Adrenal gland (tissue), 12 donors: ENCODE results near the gene PBX1. TPM values are rescaled to one million over a fixed set of nuclear protein-coding genes. Genes with fewer than 3 reads are reported as not detected.

Source experiments
- DNase-seq, 7 donors: peaks; one replicate each; pipeline ENCODE4 v3.0.0-alpha.2; 2019 to 2020
- H3K27ac ChIP-seq, 5 donors: fragments of 200-600 bp; sonication (generic) in 4 of 5; 1 replicate in 3 of 5; 2 replicates in 2 of 5; pipeline versions ENCODE4 v1.5.1 to v1.8.0; 2016 to 2020; ENCODE audit warnings: mild to moderate bottlenecking in 1 of 5
- H3K27me3 ChIP-seq: fragments of 200-600 bp; 2 replicates; pipeline ENCODE4 v1.8.0; 2021
- H3K36me3 ChIP-seq, 2 donors: fragments of 200-600 bp; replicated peaks in 1 of 2; 1 replicate in 1 of 2; 2 replicates in 1 of 2; pipeline versions ENCODE4 v1.5.1 to v1.8.0; 2018 to 2022
- H3K4me1 ChIP-seq, 2 donors: fragments of 200-600 bp; replicated peaks in 1 of 2; 1 replicate in 1 of 2; 2 replicates in 1 of 2; pipeline versions ENCODE4 v1.5.1 to v1.8.0; 2018 to 2021
- H3K4me3 ChIP-seq, 4 donors: fragments of 200-600 bp; sonication (generic) in 3 of 4; one replicate each; pipeline ENCODE4 v1.5.1; 2016 to 2018
- H3K9me3 ChIP-seq, 3 donors: fragments of 200-600 bp; sonication (generic) in 1 of 3; replicated peaks in 1 of 3; 1 replicate in 2 of 3; 2 replicates in 1 of 3; pipeline versions ENCODE4 v1.5.1 to v1.8.0; 2016 to 2021
- CTCF ChIP-seq, 6 experiments: fragments of 450-650 bp in 4 of 6; fragments of 200-600 bp in 2 of 6; sonication (generic) in 1 of 6; IDR thresholded peaks; 1 replicate in 5 of 6; 2 replicates in 1 of 6; pipeline versions ENCODE4 v1.5.1 to v1.8.0; 2016 to 2021; ENCODE audit warnings: antibody characterized with exemption in 6 of 6, mild to moderate bottlenecking in 2 of 6, moderate library complexity in 1 of 6
- POLR2A ChIP-seq, 2 donors: fragments of 450-650 bp; IDR thresholded peaks; one replicate each; pipeline ENCODE4 v1.6.1; 2017; ENCODE audit warnings: antibody characterized with exemption in 2 of 2, mild to moderate bottlenecking in 2 of 2, moderate library complexity in 1 of 2
- WGBS, 4 donors: extraction: QIAGEN DNeasy Blood & Tissue Kit in 2 of 4; methylation state at CpG; one replicate each; pipeline versions ENCODE4 v1.1.5 to v1.1.7; 2013 to 2017; 5-methylcytosine and 5-hydroxymethylcytosine counted together
- intact Hi-C, 2 donors: fragments of 100-400 bp; cut with DNase I; formaldehyde crosslinking; loops; one replicate each; pipeline versions ENCODE4 v1.14.1 to v1.15.0; 2022 to 2023
- polyA plus RNA-seq, 3 donors: library from polyadenylated mRNA; stranded (reverse); fragments of 200-250 nt in 2 of 3; fragments of 350-450 nt in 1 of 3; fragmentation: Illumina TruSeq in 1 of 3; extraction: RNeasy Lipid Tissue Mini Kit (QIAGEN cat#74804) in 1 of 3; gene quantifications; one replicate each; pipeline ENCODE4 v1.2.3, GENCODE V29; 2013 to 2014
- total RNA-seq, 9 donors: library from RNA; depleted of rRNA in 4 of 9; stranded (reverse); fragments of >200 nt in 4 of 9; fragments of 120-200 nt in 1 of 9; fragmentation: NEBNext Ultra II Directional in 1 of 9; extraction: Animal tissue kit (Norgen Biotek cat#: 25700) in 1 of 9; gene quantifications; one replicate each; pipeline versions ENCODE4 v1.1.0 to v1.2.4, GENCODE V29; 2013 to 2023
- donor health status: healthy with polysubstance abuse.
- donor health status: Bipolar disorder and iron deficiency.
- donor health status: DM: yes; HTN: yes; CAD: no.
- donor health status: DM: no; HTN: no; CAD: no.
- donor health status: DM: no; HTN: no; CAD: no.
- donor health status: DM: yes; HTN: yes; CAD: no.

Gene PBX1
- total and polyA plus RNA-seq, 12 donors, result 13.0 to 294 (median 99.3) TPM

- no peak for DNase-seq
- peak overlapping the region in 2 of 5 donors; percentile 4 to 47 for H3K27ac ChIP-seq
- H3K4me1 ChIP-seq, result peaks cover 7 to 57% of the 10 kb centered on the region in 2 donors
- H3K27me3 ChIP-seq, result no peaks in the 10 kb centered on the region
- H3K36me3 ChIP-seq, result peaks cover 0 to 7% of the 10 kb centered on the region in 2 donors
- intact Hi-C loops, result no loop called here
- no peak for TF ChIP-seq CTCF (IDR thresholded peaks at IDR 0.05)
- TF ChIP-seq POLR2A (IDR thresholded peaks at IDR 0.05), result no peak
- no peak overlapping the region for H3K4me3 ChIP-seq
- no peaks in the 10 kb centered on the region for H3K9me3 ChIP-seq
- 59 to 65% (median 63%) methylated on average over 12 of the region's 12 CpGs for WGBS, 4 donors
Measured at GRCh38 chr1:164587617-164588501, 28.9 kb downstream of the PBX1 start.

DNA sequence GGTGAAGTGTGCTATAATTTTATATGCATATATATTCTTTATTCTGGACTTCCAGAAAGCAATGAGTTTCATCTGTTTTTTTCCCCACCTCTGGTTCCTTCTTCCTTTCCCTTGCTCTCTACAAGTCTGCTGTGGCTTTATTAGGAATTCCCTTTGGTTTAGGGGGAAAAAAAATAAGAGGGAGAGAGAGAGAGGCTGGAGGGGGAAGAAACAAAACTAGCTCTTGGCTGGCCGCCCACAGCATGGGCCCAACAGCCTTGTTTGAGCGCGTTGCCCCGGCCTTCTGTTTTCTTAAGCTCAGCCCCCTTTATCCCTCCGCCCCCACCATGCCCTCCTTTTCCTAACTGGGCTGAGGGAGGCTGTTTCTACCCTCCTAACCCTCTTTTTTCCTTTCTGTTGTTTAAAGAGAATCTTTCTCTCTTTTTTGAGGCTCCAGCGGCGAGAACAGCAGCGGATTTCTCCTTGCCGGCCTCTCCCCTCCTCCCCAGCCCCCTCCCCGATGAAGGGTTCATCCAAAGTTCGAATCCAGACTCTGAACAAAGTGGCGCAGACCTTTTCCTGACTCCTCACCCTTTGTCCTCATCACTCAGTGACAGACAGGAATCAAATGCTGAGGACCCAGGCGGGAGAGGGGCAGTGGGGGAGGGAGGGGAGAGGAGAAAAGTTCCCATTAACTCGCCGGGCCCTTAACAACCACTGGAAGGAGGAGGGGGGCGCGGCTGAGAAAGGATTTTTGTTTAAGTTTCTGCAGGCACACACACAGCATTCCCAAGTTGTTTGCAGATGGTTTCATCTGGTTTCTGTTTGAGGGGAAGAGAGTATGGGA is 29.7 kb downstream of the PBX1 start:
- Histone ChIP-seq H3K4me3 (peak overlapping the region in 1 of 4 donors; percentile 26), H3K27ac (peak overlapping the region in 2 of 5 donors; percentile 56 to 59), H3K4me1 (peaks cover 7 to 48% of the 10 kb centered on the region in 2 donors), H3K27me3 (no peaks in the 10 kb centered on the region), H3K9me3 (no peaks in the 10 kb centered on the region), H3K36me3 (peaks cover 0 to 8% of the 10 kb centered on the region in 2 donors)
- TF ChIP-seq CTCF (IDR thresholded peaks at IDR 0.05), result no peak
- TF ChIP-seq POLR2A (IDR thresholded peaks at IDR 0.05), result no peak
- intact Hi-C loops, result no loop called here
- DNase-seq, result peak; percentile 36 to 77 (median 63)
- 28 to 46% (median 32%) methylated on average over 17 of the region's 17 CpGs for WGBS, 4 donors

GRCh38 chr1:164589408-164589807 is 30.4 kb downstream of the PBX1 start:
- DNase-seq, result no peak
- intact Hi-C loops, result no loop called here
- H3K36me3 ChIP-seq, result peaks cover 0 to 11% of the 10 kb centered on the region in 2 donors
- H3K9me3 ChIP-seq, result no peaks in the 10 kb centered on the region
- H3K27ac ChIP-seq, result peak overlapping the region in 2 of 5 donors; percentile 56 to 59
- H3K4me1 ChIP-seq, result peaks cover 7 to 46% of the 10 kb centered on the region in 2 donors
- no peaks in the 10 kb centered on the region for H3K27me3 ChIP-seq
- no peak for TF ChIP-seq POLR2A (IDR thresholded peaks at IDR 0.05)
- TF ChIP-seq CTCF (IDR thresholded peaks at IDR 0.05), result no peak
- WGBS, 4 donors, result 43 to 51% (median 50%) methylated on average over 3 of the region's 3 CpGs
- no peak overlapping the region for H3K4me3 ChIP-seq

GRCh38 chr1:164589961-164590507 is 31.1 kb downstream of the PBX1 start:
- H3K4me1 ChIP-seq, result peaks cover 7 to 46% of the 10 kb centered on the region in 2 donors
- TF ChIP-seq POLR2A (IDR thresholded peaks at IDR 0.05) (no peak), CTCF (IDR thresholded peaks at IDR 0.05) (no peak)
- 61 to 71% (median 62%) methylated on average over 9 of the region's 9 CpGs for WGBS, 4 donors

More at GRCh38 chr1:164589961-164590507, 31.1 kb downstream of the PBX1 start:
- DNase-seq, result no peak
- H3K4me3 ChIP-seq, result no peak overlapping the region
- no peaks in the 10 kb centered on the region for H3K27me3 ChIP-seq
- peaks cover 0 to 11% of the 10 kb centered on the region in 2 donors for H3K36me3 ChIP-seq
- H3K27ac ChIP-seq, result peak overlapping the region in 2 of 5 donors; percentile 56 to 59
- intact Hi-C loops, result no loop called here
- H3K9me3 ChIP-seq, result no peaks in the 10 kb centered on the region
